Transverse colon (tissue), 4 donors: ENCODE results near the gene MCFD2. TPM values are rescaled to one million over a fixed set of nuclear protein-coding genes. Genes with fewer than 3 reads are reported as not detected.

Experiments
- DNase-seq: peaks from one replicate; pipeline ENCODE4 v3.0.0-alpha.2; 2019
- H3K27ac ChIP-seq, 4 donors: fragments of 200-600 bp; sonication (generic); 2 replicates each; pipeline ENCODE4 v1.5.1; 2016 to 2018; ENCODE audit warnings: inconsistent platforms in 4 of 4
- H3K27me3 ChIP-seq: fragments of 200-600 bp; sonication (generic); 2 replicates; pipeline ENCODE4 v1.5.1; 2017; ENCODE audit warnings: inconsistent platforms
- H3K36me3 ChIP-seq, 4 donors: fragments of 200-600 bp; sonication (generic); 2 replicates each; pipeline ENCODE4 v1.5.1; 2017 to 2019; ENCODE audit warnings: inconsistent platforms in 4 of 4
- H3K4me1 ChIP-seq, 4 donors: fragments of 200-600 bp; sonication (generic); 2 replicates each; pipeline ENCODE4 v1.5.1; 2017 to 2020; ENCODE audit warnings: inconsistent platforms in 4 of 4
- H3K4me3 ChIP-seq, 4 donors: fragments of 200-600 bp; sonication (generic); 1 replicate in 1 of 4; 2 replicates in 3 of 4; pipeline versions ENCODE4 v1.5.1 to v1.6.1; 2017 to 2019; ENCODE audit warnings: inconsistent platforms in 4 of 4
- H3K9me3 ChIP-seq, 2 donors: fragments of 200-600 bp; sonication (generic); 2 replicates each; pipeline ENCODE4 v1.5.1; 2017 to 2019; ENCODE audit warnings: inconsistent platforms in 2 of 2
- CTCF ChIP-seq, 5 experiments: fragments of 200-600 bp in 3 of 5; fragments of 450-650 bp in 2 of 5; sonication (generic) in 3 of 5; IDR thresholded peaks; 1 replicate in 2 of 5; 2 replicates in 3 of 5; pipeline ENCODE4 v1.5.1; 2016 to 2017; ENCODE audit warnings: antibody characterized with exemption in 5 of 5, inconsistent platforms in 3 of 5, mild to moderate bottlenecking in 2 of 5, moderate library complexity in 1 of 5
- EP300 ChIP-seq: sonication (generic); formaldehyde crosslinking; IDR thresholded peaks from one replicate; pipeline ENCODE4 v1.6.1; 2017; ENCODE audit warnings: antibody characterized with exemption, low read depth
- POLR2A ChIP-seq: fragments of 450-650 bp; IDR thresholded peaks from one replicate; pipeline ENCODE4 v1.6.1; 2016; ENCODE audit warnings: antibody characterized with exemption, mild to moderate bottlenecking, moderate library complexity
- POLR2AphosphoS5 ChIP-seq, 3 donors: sonication (generic); formaldehyde crosslinking; IDR thresholded peaks; one replicate each; pipeline ENCODE4 v1.6.1; 2016; ENCODE audit warnings: antibody characterized with exemption in 3 of 3
- WGBS, 2 donors: methylation state at CpG; one replicate each; pipeline ENCODE4 v1.1.5; 2018; ENCODE audit warnings: low coverage in 1 of 2; 5-methylcytosine and 5-hydroxymethylcytosine counted together
- in situ Hi-C, 4 donors: fragments of 200-750 bp; cut with MboI; loops; one replicate each; pipeline versions ENCODE4 v1.15.0 to v1.15.1; 2017; ENCODE audit warnings: low sequenced_read_pairs in 3 of 4, low pct_ligation_motif_present in 1 of 4, low pct_unique_long_range_greater_than_20kb in 1 of 4
- intact Hi-C: fragments of 100-400 bp; cut with DNase I; formaldehyde crosslinking; loops from one replicate; pipeline ENCODE4 v1.15.1; 2023; ENCODE audit warnings: low total_unique reads
- total RNA-seq, 4 donors: library from RNA; depleted of rRNA; stranded (reverse); fragments of >200 nt; gene quantifications; one replicate each; pipeline ENCODE4 v1.1.0, GENCODE V29; 2016

Gene MCFD2
- total RNA-seq, 4 donors from 2014 or later = 14.5 to 40.1 (median 26.8) TPM

DNA sequence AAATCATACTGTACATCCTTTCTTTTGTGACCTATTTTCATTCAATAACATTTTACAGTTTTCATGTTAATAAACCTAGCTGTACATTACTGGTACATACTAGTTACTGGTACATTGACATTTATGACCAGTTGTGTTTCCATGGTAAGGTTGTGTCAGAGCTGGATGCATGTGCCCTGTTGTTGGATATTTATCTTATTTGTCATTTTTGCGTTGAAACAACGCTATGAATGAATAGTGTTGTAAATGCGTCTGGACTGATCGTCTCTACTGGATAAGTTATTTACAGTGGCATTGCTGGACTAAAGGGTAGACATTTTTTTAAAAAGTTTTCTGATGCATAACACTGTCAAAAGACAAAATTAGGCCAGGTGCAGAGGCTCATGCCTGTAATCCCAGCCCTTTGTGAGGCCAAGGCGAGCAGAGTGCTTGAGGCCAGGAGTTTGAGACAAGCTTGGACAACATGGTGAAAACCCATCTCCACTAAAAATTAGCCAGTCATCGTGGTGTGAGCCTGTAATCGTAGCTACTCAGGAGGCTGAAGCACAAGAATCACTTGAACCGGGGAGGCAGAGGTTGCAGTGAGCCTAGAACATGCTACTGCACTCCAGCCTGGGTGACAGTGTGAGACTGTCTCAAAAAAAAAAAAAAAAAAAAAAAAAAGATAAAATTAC lies 40.2 kb downstream of the MCFD2 start:
- H3K9me3 ChIP-seq = no peaks in the 10 kb centered on the region
- H3K4me1 ChIP-seq = peaks cover 7 to 39% (median 28%) of the 10 kb centered on the region in 4 donors
- in situ Hi-C loops = no loop called here
- WGBS, 2 donors = 74 to 85% methylated on average over 4 to 8 of the region's 8 CpGs
- H3K27me3 ChIP-seq = no peaks in the 10 kb centered on the region
- intact Hi-C loops = no loop called here
- H3K27ac ChIP-seq = peak overlapping the region; percentile 48 to 67 (median 60)
- no peaks in the 10 kb centered on the region for H3K36me3 ChIP-seq
- H3K4me3 ChIP-seq = no peak overlapping the region
- DNase-seq = no peak
- TF ChIP-seq EP300 = no peak
- no peak for TF ChIP-seq CTCF (IDR thresholded peaks at IDR 0.05)
- TF ChIP-seq POLR2A = no peak
- no peak for TF ChIP-seq POLR2AphosphoS5 (IDR thresholded peaks at IDR 0.05)

DNA sequence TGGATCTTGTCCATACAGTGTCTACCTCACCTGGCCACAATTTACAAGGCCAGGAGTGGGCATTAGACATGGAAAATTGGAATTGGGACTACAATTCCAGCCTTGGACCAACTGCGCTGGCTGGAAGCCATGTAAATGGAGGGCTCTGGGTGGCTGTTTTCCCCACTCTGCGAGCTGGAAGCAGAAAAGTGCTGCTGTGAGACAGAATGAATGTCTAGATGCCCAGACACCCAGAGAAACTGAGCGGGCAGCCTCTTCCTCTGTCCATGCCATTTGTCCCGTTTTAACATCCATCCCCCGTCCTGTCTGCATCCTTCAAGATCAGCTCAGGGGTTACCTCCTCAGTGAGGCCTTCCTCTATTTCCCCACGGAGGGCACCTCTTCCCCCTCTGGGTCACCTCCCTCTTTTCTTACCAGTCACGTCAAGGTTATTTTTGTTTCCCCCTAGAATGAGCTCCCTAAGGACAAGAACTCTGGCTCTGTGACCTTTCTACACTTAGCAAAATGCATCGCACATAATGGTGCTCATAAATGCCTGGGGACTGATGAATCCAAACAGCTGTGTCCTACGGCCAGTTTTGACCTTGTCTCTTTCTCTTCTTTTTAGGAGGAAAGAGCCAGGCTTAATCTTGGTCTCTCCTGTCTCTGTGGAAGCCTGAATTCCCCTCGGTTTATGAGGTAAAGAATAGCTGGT lies 41.2 kb downstream of the MCFD2 start:
- Histone ChIP-seq H3K4me3 (no peak overlapping the region), H3K27me3 (no peaks in the 10 kb centered on the region), H3K27ac (peak overlapping the region; percentile 48 to 67 (median 60)), H3K36me3 (no peaks in the 10 kb centered on the region), H3K9me3 (no peaks in the 10 kb centered on the region), H3K4me1 (peaks cover 7 to 39% (median 28%) of the 10 kb centered on the region in 4 donors)
- DNase-seq = no peak
- no peak for TF ChIP-seq POLR2AphosphoS5 (IDR thresholded peaks at IDR 0.05)
- TF ChIP-seq CTCF (IDR thresholded peaks at IDR 0.05) = no peak
- no peak for TF ChIP-seq POLR2A
- no peak for TF ChIP-seq EP300
- 68 to 81% methylated on average over 9 to 10 of the region's 10 CpGs for WGBS, 2 donors
- intact Hi-C loops (no loop called here), in situ Hi-C loops (no loop called here)

DNA sequence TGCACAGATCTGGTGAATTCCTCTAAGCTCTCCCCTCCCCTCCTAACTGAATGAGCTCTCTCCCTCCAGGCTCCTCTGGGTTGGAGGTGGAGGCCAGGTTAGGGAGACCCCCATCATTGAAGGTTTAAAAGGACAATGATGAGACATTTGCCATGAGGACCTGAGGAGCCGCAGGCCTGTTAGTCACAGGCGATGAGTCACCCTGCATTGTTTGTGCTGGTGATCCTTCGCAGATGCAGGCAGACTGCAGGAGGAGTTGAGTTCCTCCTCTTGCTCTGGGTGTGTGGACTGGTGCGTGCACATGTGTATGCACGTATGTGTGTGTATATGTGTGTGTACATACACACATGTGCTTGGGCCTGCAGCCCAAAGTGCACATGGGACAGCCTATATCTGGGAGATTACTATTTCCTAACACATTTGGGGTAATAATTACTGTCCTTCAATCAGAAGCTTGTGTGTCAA lies 42.0 kb downstream of the MCFD2 start:
- peak; percentile 80 to 91 (median 88) for TF ChIP-seq POLR2AphosphoS5 (IDR thresholded peaks at IDR 0.05)
- TF ChIP-seq CTCF (IDR thresholded peaks at IDR 0.05) = no peak
- TF ChIP-seq EP300 = peak; percentile 57
- no peak for TF ChIP-seq POLR2A
- H3K27me3 ChIP-seq = no peaks in the 10 kb centered on the region
- H3K36me3 ChIP-seq = no peaks in the 10 kb centered on the region
- H3K9me3 ChIP-seq = no peaks in the 10 kb centered on the region
- H3K4me3 ChIP-seq = no peak overlapping the region
- 47% methylated on average over 3 to 5 of the region's 5 CpGs for WGBS, 2 donors
- intact Hi-C loops (no loop called here), in situ Hi-C loops (no loop called here)
- peak; percentile 73 for DNase-seq
- H3K4me1 ChIP-seq = peaks cover 7 to 37% (median 27%) of the 10 kb centered on the region in 4 donors
- H3K27ac ChIP-seq = peak overlapping the region; percentile 48 to 67 (median 60)

GRCh38 chr2:46872902-46873603 lies 42.6 kb downstream of the MCFD2 start:
- no peaks in the 10 kb centered on the region for H3K36me3 ChIP-seq
- in situ Hi-C loops = no loop called here
- H3K4me1 ChIP-seq = peaks cover 7 to 37% (median 27%) of the 10 kb centered on the region in 4 donors
- 83 to 88% methylated on average over 1 to 4 of the region's 4 CpGs for WGBS, 2 donors
- H3K27me3 ChIP-seq = no peaks in the 10 kb centered on the region
- H3K27ac ChIP-seq = peak overlapping the region; percentile 48 to 67 (median 60)
- TF ChIP-seq POLR2A = no peak
- no peak for TF ChIP-seq POLR2AphosphoS5 (IDR thresholded peaks at IDR 0.05)
- peak in 1 of 5 experiments; percentile 11 for TF ChIP-seq CTCF (IDR thresholded peaks at IDR 0.05)
- TF ChIP-seq EP300 = no peak
- H3K4me3 ChIP-seq = no peak overlapping the region
- no peaks in the 10 kb centered on the region for H3K9me3 ChIP-seq
- no peak for DNase-seq
- intact Hi-C loops = no loop called here
